HG03571 (cell line): Measurements from ENCODE around the gene ANGEL2.

ENCODE experiments used
- ATAC-seq: cut with Tn5 transposase; IDR thresholded peaks from one replicate; pipeline ENCODE4 v1.9.1; 2021; ENCODE audit not compliant: unreplicated experiment

The ANGEL2 gene

GRCh38 chr1:212954514-212954913 is 61.2 kb downstream of the ANGEL2 start:
- no peak for ATAC-seq

DNA sequence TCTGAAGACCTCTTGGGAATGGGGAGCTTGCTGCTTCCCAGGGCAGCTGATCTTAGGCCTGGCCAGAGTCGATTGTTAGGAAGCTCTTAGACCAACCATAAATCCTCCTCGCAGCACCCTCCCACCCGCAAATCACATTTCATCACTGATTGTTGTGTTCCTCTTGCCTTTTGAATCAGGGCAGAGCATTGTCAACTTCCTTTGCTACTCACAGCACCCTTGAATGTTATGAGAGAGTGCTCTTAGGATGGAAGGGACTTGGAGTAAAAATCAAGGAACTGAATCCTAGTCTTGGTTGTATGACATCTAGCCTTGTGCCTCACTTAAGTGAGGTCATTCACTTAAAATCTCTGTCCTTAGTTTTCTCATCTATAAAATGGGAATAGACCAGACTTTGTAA is 62.3 kb downstream of the ANGEL2 start:
- no peak for ATAC-seq

- ATAC-seq: no peak
Measured at GRCh38 chr1:212952641-212952976, 63.1 kb downstream of the ANGEL2 start.

GRCh38 chr1:212951947-212952640 is 63.6 kb downstream of the ANGEL2 start:
- no peak for ATAC-seq

DNA sequence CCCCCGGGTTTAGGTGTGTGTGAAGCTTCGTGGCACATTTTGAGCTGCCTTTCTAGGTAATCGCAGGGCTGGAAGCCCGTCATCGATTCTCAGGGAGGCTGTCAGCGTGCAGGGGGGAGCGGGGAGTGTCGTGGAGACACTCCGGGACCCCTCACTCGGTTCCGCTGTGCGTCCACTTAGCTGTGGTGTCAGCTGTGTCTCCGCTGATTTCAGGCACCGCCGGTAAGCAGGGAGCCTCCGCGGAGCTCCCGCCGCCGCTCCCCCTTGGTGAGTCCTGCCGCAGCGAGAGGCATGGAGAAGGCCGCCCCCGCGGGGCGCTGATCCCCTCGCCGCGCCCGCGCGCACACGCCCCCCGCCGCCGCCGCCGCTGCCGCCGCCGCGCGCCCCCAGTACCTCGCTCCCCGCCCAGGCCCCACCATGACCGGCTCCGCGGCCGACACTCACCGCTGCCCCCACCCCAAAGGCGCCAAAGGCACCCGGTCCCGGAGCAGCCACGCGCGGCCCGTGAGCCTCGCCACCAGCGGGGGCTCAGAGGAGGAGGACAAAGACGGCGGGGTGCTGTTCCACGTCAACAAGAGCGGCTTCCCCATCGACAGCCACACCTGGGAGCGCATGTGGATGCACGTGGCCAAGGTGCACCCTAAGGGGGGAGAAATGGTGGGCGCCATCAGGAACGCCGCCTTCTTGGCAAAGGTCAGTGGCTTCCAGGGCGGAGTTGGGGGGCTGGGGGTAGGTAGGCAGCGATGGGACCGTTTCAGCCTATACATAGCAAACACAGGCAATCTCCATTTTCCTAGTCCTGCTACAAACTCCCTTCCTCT is 64.3 kb downstream of the ANGEL2 start:
- peak; percentile 17 for ATAC-seq

- ATAC-seq: peak; percentile 93
Measured at GRCh38 chr1:212950243-212951125, 65.2 kb downstream of the ANGEL2 start, which contains the start of gene VASH2. Gene VASH2, plus strand, starts transcription at chr1:212950541. Its CDS starts 1,002 bp downstream, at chr1:212951543.

DNA sequence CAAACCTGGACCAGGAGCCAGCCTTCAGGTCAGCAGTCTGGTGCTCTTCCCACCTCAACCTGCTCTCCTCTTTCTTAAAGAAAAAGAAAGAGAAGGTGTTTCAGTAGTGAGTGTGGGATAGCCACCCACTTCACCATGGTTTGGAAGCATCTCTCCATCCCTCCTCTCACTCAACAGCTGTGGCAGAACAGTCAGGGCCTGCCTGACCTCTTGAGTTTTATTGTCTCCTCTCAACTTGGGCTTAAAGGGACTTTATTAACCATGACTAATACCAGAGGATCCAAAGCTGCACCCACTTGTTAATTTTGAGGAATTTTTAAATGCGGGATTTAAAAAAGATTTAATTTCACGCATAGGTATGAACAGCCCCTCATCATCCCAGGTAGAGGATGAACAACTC is 65.9 kb downstream of the ANGEL2 start:
- ATAC-seq: no peak

DNA sequence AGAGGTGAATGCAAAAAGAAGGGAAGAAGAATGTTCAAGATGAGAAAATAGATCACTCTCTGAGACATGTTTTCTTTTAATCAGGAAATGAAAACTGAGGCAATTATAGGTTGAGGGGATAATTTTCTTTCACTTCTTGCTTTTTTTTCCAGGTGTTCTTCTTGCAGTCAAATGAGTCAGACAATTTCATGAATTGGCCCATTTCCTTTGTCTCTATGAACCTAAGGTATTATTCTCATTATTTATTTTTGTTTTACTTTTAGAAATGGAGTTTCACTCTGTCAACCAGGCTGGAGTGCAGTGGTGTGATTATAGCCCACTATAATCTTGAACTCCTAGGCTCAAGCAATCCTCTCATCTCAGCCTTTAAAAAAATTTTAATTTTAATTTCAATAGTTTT is 68.8 kb downstream of the ANGEL2 start:
- ATAC-seq: no peak

- no peak for ATAC-seq
Measured at GRCh38 chr1:212945463-212946160, 70.1 kb downstream of the ANGEL2 start.

GRCh38 chr1:212945056-212945455 is 70.6 kb downstream of the ANGEL2 start:
- no peak for ATAC-seq

GRCh38 chr1:212944229-212944901 is 71.3 kb downstream of the ANGEL2 start:
- ATAC-seq: no peak

GRCh38 chr1:212943393-212943710 is 72.3 kb downstream of the ANGEL2 start:
- ATAC-seq: no peak

GRCh38 chr1:212942679-212943392 is 72.8 kb downstream of the ANGEL2 start:
- ATAC-seq: no peak
